H1 (cell line): Measurements from ENCODE around the gene ADSS1. TPM values are rescaled to one million over a fixed set of nuclear protein-coding genes. Genes with fewer than 3 reads are reported as not detected.

Experiments used
- CTCF ChIA-PET: fragments of 300-600 bp; sonication (Branson Sonifier 250); formaldehyde crosslinking; loops from one replicate; lab custom pipeline; 2021; ENCODE audit not compliant: partially characterized antibody; lab: Charles Lee
- POLR2A ChIA-PET: fragments of 300-600 bp; sonication (Branson Sonifier 250); formaldehyde crosslinking; loops from one replicate; lab custom pipeline; 2021; ENCODE audit warnings: inconsistent platforms; ENCODE audit not compliant: partially characterized antibody; lab: Charles Lee
- DNase-seq, 2 experiments: peaks; one replicate each; pipeline versions ENCODE4 v3.0.0 to v3.0.0-alpha.2; 2010 to 2022; ENCODE audit warnings: low spot score in 2 of 2, low read depth in 1 of 2, mixed read lengths in 1 of 2
- FAIRE-seq: peaks from 2 replicates; lab custom pipeline; 2011; peaks lifted over from hg19 to GRCh38; lab: Jason Lieb, UNC
- H2AFZ ChIP-seq: 2 replicates; pipeline ENCODE4 v1.8.1; 2012; ENCODE audit warnings: low read length, inconsistent platforms
- H2AK5ac ChIP-seq: 2 replicates; pipeline ENCODE4 v1.6.1; 2013; ENCODE audit warnings: low read depth, low read length
- H2BK120ac ChIP-seq: replicated peaks from 2 replicates; pipeline ENCODE3; 2013; ENCODE audit warnings: low read depth, low read length, inconsistent platforms
- H2BK12ac ChIP-seq: 2 replicates; pipeline ENCODE4 v1.6.1; 2013; ENCODE audit warnings: low read depth, low read length
- H2BK15ac ChIP-seq: 2 replicates; pipeline ENCODE4 v1.6.1; 2013; ENCODE audit warnings: low read length
- H2BK20ac ChIP-seq: 2 replicates; pipeline ENCODE4 v1.6.1; 2013; ENCODE audit warnings: low read length
- H2BK5ac ChIP-seq: 2 replicates; pipeline ENCODE4 v1.6.1; 2013; ENCODE audit warnings: low read depth, low read length
- H3K14ac ChIP-seq: 2 replicates; pipeline ENCODE4 v1.6.1; 2013; ENCODE audit warnings: inconsistent platforms; ENCODE audit not compliant: insufficient read length
- H3K18ac ChIP-seq: 2 replicates; pipeline ENCODE4 v1.6.1; 2013; ENCODE audit warnings: low read length; ENCODE audit errors: extremely low read depth
- H3K23ac ChIP-seq: 2 replicates; pipeline ENCODE4 v1.6.1; 2013; ENCODE audit warnings: inconsistent platforms; ENCODE audit not compliant: insufficient read length
- H3K23me2 ChIP-seq: 2 replicates; pipeline ENCODE4 v1.6.1; 2013; ENCODE audit warnings: low read depth, low read length
- H3K27ac ChIP-seq: 2 replicates; pipeline ENCODE4 v1.6.1; 2011; ENCODE audit warnings: low read depth, low read length, inconsistent platforms
- H3K27me3 ChIP-seq, 4 experiments: replicated peaks in 1 of 4; 1 replicate in 1 of 4; 2 replicates in 3 of 4; pipeline versions ENCODE4 v1.6.1 to v1.8.1; 2011 to 2013; ENCODE audit warnings: low read length in 3 of 4, mild to moderate bottlenecking in 3 of 4, inconsistent platforms in 2 of 4, mixed read lengths in 2 of 4, moderate library complexity in 1 of 4; ENCODE audit not compliant: control insufficient read depth in 3 of 4, insufficient read depth in 3 of 4; ENCODE audit errors: extremely low read depth in 1 of 4
- H3K36me3 ChIP-seq, 4 experiments: 2 replicates each; pipeline versions ENCODE4 v1.6.1 to v1.8.1; 2011 to 2013; ENCODE audit warnings: mild to moderate bottlenecking in 4 of 4, low read length in 3 of 4, moderate library complexity in 2 of 4, control low read depth in 1 of 4, inconsistent platforms in 1 of 4; ENCODE audit not compliant: insufficient read depth in 4 of 4, control insufficient read depth in 2 of 4
- H3K4ac ChIP-seq: replicated peaks from 2 replicates; pipeline ENCODE3; 2013; ENCODE audit warnings: low read length, low read depth, mixed read lengths, inconsistent platforms; ENCODE audit not compliant: insufficient read length
- H3K4me1 ChIP-seq, 4 experiments: replicated peaks in 1 of 4; 1 replicate in 1 of 4; 2 replicates in 3 of 4; pipeline versions ENCODE4 v1.6.1 to v1.8.1; 2011 to 2013; ENCODE audit warnings: low read length in 3 of 4, inconsistent platforms in 2 of 4, mixed read lengths in 1 of 4; ENCODE audit not compliant: insufficient read depth in 4 of 4, control insufficient read depth in 3 of 4
- H3K4me2 ChIP-seq, 2 experiments: 2 replicates each; pipeline versions ENCODE4 v1.6.1 to v1.8.1; 2011 to 2013; ENCODE audit warnings: low read depth in 2 of 2, low read length in 2 of 2, control low read depth in 1 of 2, inconsistent platforms in 1 of 2, mild to moderate bottlenecking in 1 of 2; ENCODE audit not compliant: insufficient read depth in 1 of 2
- H3K4me3 ChIP-seq, 4 experiments: fragments of 200-600, 300-600 bp in 1 of 4; sonication (generic), shearing (Covaris generic), sonication (Bioruptor Twin) in 1 of 4; 2 replicates each; pipeline versions ENCODE4 v1.5.1 to v1.8.1; 2011 to 2016; ENCODE audit warnings: low read length in 4 of 4, low read depth in 3 of 4, control low read depth in 2 of 4, inconsistent platforms in 2 of 4, mild to moderate bottlenecking in 2 of 4, mixed read lengths in 1 of 4, moderate library complexity in 1 of 4; ENCODE audit not compliant: insufficient read depth in 2 of 4; ENCODE audit errors: extremely low read depth in 1 of 4
- H3K56ac ChIP-seq: replicated peaks from 2 replicates; pipeline ENCODE3; 2013; ENCODE audit warnings: low read depth, mild to moderate bottlenecking, mixed read lengths, low read length, inconsistent platforms; ENCODE audit not compliant: insufficient read length
- H3K79me1 ChIP-seq: 2 replicates; pipeline ENCODE4 v1.6.1; 2013; ENCODE audit warnings: low read depth, low read length, control low read depth
- H3K79me2 ChIP-seq, 2 experiments: 2 replicates each; pipeline versions ENCODE4 v1.6.1 to v1.8.1; 2012 to 2013; ENCODE audit warnings: low read length in 2 of 2, mild to moderate bottlenecking in 2 of 2, inconsistent platforms in 1 of 2; ENCODE audit not compliant: insufficient read depth in 2 of 2, control insufficient read depth in 1 of 2
- H3K9ac ChIP-seq, 4 experiments: replicated peaks in 1 of 4; 1 replicate in 1 of 4; 2 replicates in 3 of 4; pipeline versions ENCODE4 v1.6.1 to v1.8.1; 2011 to 2013; ENCODE audit warnings: low read depth in 3 of 4, low read length in 3 of 4, control low read depth in 2 of 4, mild to moderate bottlenecking in 2 of 4, moderate library complexity in 2 of 4, inconsistent platforms in 1 of 4; ENCODE audit errors: extremely low read depth in 1 of 4
- H3K9me3 ChIP-seq, 2 experiments: 2 replicates each; pipeline versions ENCODE4 v1.6.1 to v1.8.1; 2012 to 2013; ENCODE audit warnings: mild to moderate bottlenecking in 2 of 2, moderate library complexity in 2 of 2, control low read depth in 1 of 2, inconsistent platforms in 1 of 2, low read depth in 1 of 2, low read length in 1 of 2, mixed read lengths in 1 of 2; ENCODE audit not compliant: insufficient read depth in 2 of 2
- H4K20me1 ChIP-seq, 2 experiments: replicated peaks in 1 of 2; 2 replicates each; pipeline versions ENCODE3 to v1.8.1; 2011 to 2013; ENCODE audit warnings: inconsistent platforms in 2 of 2, low read length in 2 of 2, mild to moderate bottlenecking in 1 of 2; ENCODE audit not compliant: insufficient read depth in 2 of 2, control insufficient read depth in 1 of 2
- H4K5ac ChIP-seq: 2 replicates; pipeline ENCODE4 v1.6.1; 2013; ENCODE audit warnings: low read length, low read depth, mixed read lengths, inconsistent platforms; ENCODE audit not compliant: insufficient read length
- H4K8ac ChIP-seq: 2 replicates; pipeline ENCODE4 v1.8.0; 2013; ENCODE audit warnings: mild to moderate bottlenecking, moderate library complexity, low read length, inconsistent platforms; ENCODE audit not compliant: insufficient read depth; ENCODE audit errors: extremely low read depth
- H4K91ac ChIP-seq: replicated peaks from 2 replicates; pipeline ENCODE3; 2013; ENCODE audit warnings: low read length, mixed read lengths, inconsistent platforms; ENCODE audit not compliant: insufficient read length
- ASH2L ChIP-seq: fragments of 200-600, 300-600 bp; sonication (generic); IDR thresholded peaks from one replicate; pipeline ENCODE4 v1.7.1; 2017; ENCODE audit warnings: low read length
- CBX5 ChIP-seq: fragments of 300-800, 300-1000 bp; sonication (generic); IDR thresholded peaks from 2 replicates; pipeline ENCODE4 v1.7.1; 2016; ENCODE audit warnings: antibody characterized with exemption, low read length, low read depth
- CTBP2 ChIP-seq: IDR thresholded peaks from 2 replicates; pipeline ENCODE4 v1.7.0; 2011; ENCODE audit warnings: borderline replicate concordance, mild to moderate bottlenecking, moderate library complexity, mixed read lengths, low read length; ENCODE audit not compliant: insufficient read depth, insufficient read length
- CTCF ChIP-seq, 3 experiments: IDR thresholded peaks; 1 replicate in 2 of 3; 2 replicates in 1 of 3; pipeline versions ENCODE4 v1.5.1 to v1.6.1; 2011; ENCODE audit warnings: low read length in 3 of 3, mild to moderate bottlenecking in 3 of 3, inconsistent platforms in 2 of 3, low read depth in 1 of 3, moderate library complexity in 1 of 3; ENCODE audit not compliant: insufficient read depth in 1 of 3; ENCODE audit errors: control extremely low read depth in 1 of 3
- HDAC6 ChIP-seq: IDR thresholded peaks from one replicate; pipeline ENCODE4 v1.7.1; 2012; ENCODE audit warnings: low read depth, mild to moderate bottlenecking, inconsistent platforms, low read length, moderate library complexity
- JUN ChIP-seq: IDR thresholded peaks from 2 replicates; pipeline ENCODE4 v1.6.1; 2011; ENCODE audit warnings: low read depth, mild to moderate bottlenecking, improper control_type of control experiment, low read length
- MAFK ChIP-seq: IDR thresholded peaks from 2 replicates; pipeline ENCODE4 v1.6.1; 2012; ENCODE audit warnings: low read depth, mild to moderate bottlenecking, improper control_type of control experiment, low read length
- NRF1 ChIP-seq: IDR thresholded peaks from 2 replicates; pipeline ENCODE4 v1.6.1; 2011; ENCODE audit warnings: mild to moderate bottlenecking, low read depth, low read length, improper control_type of control experiment
- POLR2A ChIP-seq, 2 experiments: IDR thresholded peaks; 1 replicate in 1 of 2; 2 replicates in 1 of 2; pipeline ENCODE4 v1.6.1; 2011; ENCODE audit warnings: low read depth in 2 of 2, low read length in 2 of 2, mild to moderate bottlenecking in 2 of 2; ENCODE audit errors: control extremely low read depth in 1 of 2
- SIX5 ChIP-seq: IDR thresholded peaks from 2 replicates; pipeline ENCODE4 v1.6.1; 2011; ENCODE audit warnings: mild to moderate bottlenecking, low read depth, low read length
- SP2 ChIP-seq: IDR thresholded peaks from 2 replicates; pipeline ENCODE4 v1.6.1; 2012; ENCODE audit warnings: mild to moderate bottlenecking, low read length, inconsistent platforms
- SUZ12 ChIP-seq: fragments of 200-600 bp; sonication (generic); IDR thresholded peaks from 2 replicates; pipeline ENCODE4 v1.6.1; 2012; ENCODE audit warnings: mild to moderate bottlenecking, inconsistent platforms, low read length, moderate library complexity, mixed read lengths
- WGBS, 2 experiments: shearing (Covaris generic) in 1 of 2; methylation state at CpG; one replicate each; pipeline versions ENCODE4 v1.1.6 to v1.1.7; 2013 to 2015; ENCODE audit warnings: low lambda C conversion rate in 2 of 2, mixed read lengths in 2 of 2, inconsistent platforms in 1 of 2, low coverage in 1 of 2, missing lambda C conversion rate in 1 of 2; ENCODE audit not compliant: insufficient replicate concordance in 2 of 2, insufficient coverage in 1 of 2, insufficient read length in 1 of 2; ENCODE audit errors: extremely low coverage in 1 of 2, missing lambda C conversion rate in 1 of 2; 5-methylcytosine and 5-hydroxymethylcytosine counted together
- polyA plus RNA-seq, 7 experiments: library from polyadenylated mRNA; depleted of rRNA in 3 of 7; stranded (reverse) in 5 of 7; unstranded in 2 of 7; fragments of >200 nt in 5 of 7; fragments of 200-250 nt in 2 of 7; gene quantifications; 1 replicate in 5 of 7; 2 replicates in 1 of 7; 4 replicates in 1 of 7; pipeline versions ENCODE4 v1.2.1 to v1.2.3, GENCODE V29; 2011 to 2013; ENCODE audit warnings: missing spikeins in 2 of 7, mixed read lengths in 2 of 7
- total RNA-seq: library from RNA; stranded (reverse); fragmentation: NEBNext Ultra II Directional; extraction: Animal tissue kit (Norgen Biotek cat#: 25700); gene quantifications from 2 replicates; pipeline ENCODE4 v1.2.1, GENCODE V29; 2021

ADSS1 gene
- total and polyA plus RNA-seq, 2 of the 8 experiments (the other 6 are each of a cell fraction or from before 2014, with no cell fraction given) = 7.1 to 7.9 TPM

- Histone ChIP-seq H3K4me3 (no peak overlapping the region), H3K4ac (no peak overlapping the region), H2BK20ac (no peak overlapping the region), H2BK15ac (no peak overlapping the region), H3K36me3 (peaks cover 2 to 29% (median 12%) of the 10 kb centered on the region in 4 experiments; a peak in 6 of 8 replicates), H3K23ac (no peak overlapping the region), H3K9me3 (peaks cover 6 to 17% of the 10 kb centered on the region in 2 experiments), H3K56ac (no peak overlapping the region), H3K79me1 (no peaks in the 10 kb centered on the region), H3K9ac (no peak overlapping the region), H2BK5ac (no peak overlapping the region), H3K27me3 (no peaks in the 10 kb centered on the region), H3K14ac (no peak overlapping the region), H4K20me1 (peaks cover 0 to 34% of the 10 kb centered on the region in 2 experiments), H3K79me2 (no peaks in the 10 kb centered on the region), H3K18ac (no peak overlapping the region), H3K4me2 (no peak overlapping the region), H3K27ac (no peak overlapping the region), H4K8ac (no peak overlapping the region), H3K23me2 (no peaks in the 10 kb centered on the region; the same call in 1 of the 2 replicates), H2BK120ac (no peak overlapping the region), H2BK12ac (no peak overlapping the region), H2AK5ac (no peak overlapping the region), H4K5ac (no peak overlapping the region), H4K91ac (no peak overlapping the region), H3K4me1 (peaks cover 0 to 24% (median 19%) of the 10 kb centered on the region in 4 experiments; a peak in 5 of 7 replicates), H2AFZ (no peak overlapping the region)
- FAIRE-seq (no peak), DNase-seq (no peak)
- CTCF ChIA-PET = interaction anchor here (0.9 to 1.9 kb wide), 3 partner anchors 10 to 57 kb away, joined by 3 to 5 read pairs (median 3); no protein-coding TSS in a partner anchor
- POLR2A ChIA-PET = interaction anchor here (1.2 to 2.1 kb wide), 3 partner anchors 8 to 27 kb away, joined by 3 to 5 read pairs (median 4); no protein-coding TSS in a partner anchor
- WGBS, 2 experiments = 95% methylated on average over 22 of the region's 22 CpGs; no CpG with 5 or more reads in 1 of the 2 experiments
- no peak for TF ChIP-seq NRF1
- TF ChIP-seq CBX5 = no peak
- TF ChIP-seq SIX5 = no peak
- TF ChIP-seq POLR2A (IDR thresholded peaks at IDR 0.05; ENCODE audit: control extremely low read depth in 1 of 2, low read depth in 2 of 2, low read length in 2 of 2) = no peak
- no peak for TF ChIP-seq ASH2L
- TF ChIP-seq CTCF (IDR thresholded peaks at IDR 0.05; ENCODE audit: control extremely low read depth in 1 of 3, insufficient read depth in 1 of 3, low read depth in 1 of 3, low read length in 3 of 3) = no peak
- TF ChIP-seq SUZ12 = no peak
- no peak for TF ChIP-seq HDAC6
- no peak for TF ChIP-seq SP2
- no peak for TF ChIP-seq CTBP2
- no peak for TF ChIP-seq JUN
- TF ChIP-seq MAFK = no peak
Observed at GRCh38 chr14:104704252-104704651, 19.8 kb upstream of the ADSS1 start.
